ENCODE results near the gene SWT1. TPM values are rescaled to one million over a fixed set of nuclear protein-coding genes. Genes with fewer than 3 reads are reported as not detected.

Gene SWT1
- total RNA-seq, 3 donors from 2014 or later: 10.5 to 13.9 (median 10.9) TPM

- intact Hi-C loops (cut with DNase I; ENCODE audit: low total_unique reads): no loop called here
- Histone ChIP-seq H3K36me3 (no peaks in the 10 kb centered on the region), H3K4me3 (no peak overlapping the region), H3K27ac (no peak overlapping the region), H3K27me3 (no peaks in the 10 kb centered on the region), H3K4me1 (no peaks in the 10 kb centered on the region), H3K9me3 (no peaks in the 10 kb centered on the region)
- DNase-seq (ENCODE audit: low spot score in 2 of 2): no peak
- TF ChIP-seq CTCF (IDR thresholded peaks at IDR 0.05) (no peak), POLR2A (IDR thresholded peaks at IDR 0.05) (no peak), POLR2AphosphoS5 (IDR thresholded peaks at IDR 0.05) (no peak)
Observed at GRCh38 chr1:185144233-185144632, 12.7 kb upstream of the SWT1 start.

- TF ChIP-seq CTCF (IDR thresholded peaks at IDR 0.05): no peak
- no peak for TF ChIP-seq POLR2AphosphoS5 (IDR thresholded peaks at IDR 0.05)
- TF ChIP-seq POLR2A (IDR thresholded peaks at IDR 0.05): no peak
- Histone ChIP-seq H3K4me1 (peaks cover 0 to 22% of the 10 kb centered on the region in 2 donors), H3K4me3 (no peak overlapping the region), H3K27ac (no peak overlapping the region), H3K27me3 (no peaks in the 10 kb centered on the region), H3K36me3 (no peaks in the 10 kb centered on the region), H3K9me3 (no peaks in the 10 kb centered on the region)
- DNase-seq (ENCODE audit: low spot score in 2 of 2): no peak
- intact Hi-C loops (cut with DNase I; ENCODE audit: low total_unique reads): no loop called here
Observed at GRCh38 chr1:185151215-185151614, 5.8 kb upstream of the SWT1 start.

GRCh38 chr1:185152187-185152767 is 4.7 kb upstream of the SWT1 start:
- intact Hi-C loops (cut with DNase I; ENCODE audit: low total_unique reads): no loop called here
- H3K27ac ChIP-seq: no peak overlapping the region
- TF ChIP-seq POLR2AphosphoS5 (IDR thresholded peaks at IDR 0.05): no peak
- TF ChIP-seq POLR2A (IDR thresholded peaks at IDR 0.05): no peak
- no peak for TF ChIP-seq CTCF (IDR thresholded peaks at IDR 0.05)

GRCh38 chr1:185154912-185155513 is 2.0 kb upstream of the SWT1 start:
- Histone ChIP-seq H3K9me3 (no peaks in the 10 kb centered on the region), H3K4me3 (peak overlapping the region in 1 of 3 donors; percentile 87), H3K36me3 (no peaks in the 10 kb centered on the region), H3K4me1 (peaks cover 0 to 30% of the 10 kb centered on the region in 2 donors), H3K27ac (peak overlapping the region in 1 of 2 donors; percentile 43), H3K27me3 (no peaks in the 10 kb centered on the region)
- no peak for TF ChIP-seq POLR2A (IDR thresholded peaks at IDR 0.05)
- TF ChIP-seq POLR2AphosphoS5 (IDR thresholded peaks at IDR 0.05): no peak
- TF ChIP-seq CTCF (IDR thresholded peaks at IDR 0.05): no peak
- intact Hi-C loops (cut with DNase I; ENCODE audit: low total_unique reads): no loop called here
- no peak for DNase-seq (ENCODE audit: low spot score in 2 of 2)

More at GRCh38 chr1:185152187-185152767, 4.7 kb upstream of the SWT1 start:
- no peaks in the 10 kb centered on the region for H3K9me3 ChIP-seq
- H3K36me3 ChIP-seq: no peaks in the 10 kb centered on the region
- peaks cover 0 to 22% of the 10 kb centered on the region in 2 donors for H3K4me1 ChIP-seq
- no peak overlapping the region for H3K4me3 ChIP-seq
- H3K27me3 ChIP-seq: no peaks in the 10 kb centered on the region
- DNase-seq (ENCODE audit: low spot score in 2 of 2): no peak

GRCh38 chr1:185155600-185156287 is 1.2 kb upstream of the SWT1 start:
- intact Hi-C loops (cut with DNase I; ENCODE audit: low total_unique reads): no loop called here
- Histone ChIP-seq H3K4me1 (peaks cover 0 to 30% of the 10 kb centered on the region in 2 donors), H3K27me3 (no peaks in the 10 kb centered on the region), H3K4me3 (peak overlapping the region; percentile 87 to 91 (median 87)), H3K9me3 (no peaks in the 10 kb centered on the region), H3K27ac (peak overlapping the region; percentile 98 to 100), H3K36me3 (no peaks in the 10 kb centered on the region)
- no peak for TF ChIP-seq POLR2AphosphoS5 (IDR thresholded peaks at IDR 0.05)
- TF ChIP-seq POLR2A (IDR thresholded peaks at IDR 0.05): no peak
- no peak for TF ChIP-seq CTCF (IDR thresholded peaks at IDR 0.05)
- DNase-seq (ENCODE audit: low spot score in 2 of 2): no peak
